EL (cell line): ENCODE measurements around the gene UGT2A1.

Experiments
- DNase-seq: peaks from one replicate; pipeline ENCODE4 v3.0.0-alpha.2; 2016

The UGT2A1 gene

GRCh38 chr4:69584135-69584534 is 68.9 kb downstream of the UGT2A1 start:
- no peak for DNase-seq

GRCh38 chr4:69583543-69583942 is 69.5 kb downstream of the UGT2A1 start:
- DNase-seq = no peak

GRCh38 chr4:69577245-69577644 is 75.8 kb downstream of the UGT2A1 start:
- no peak for DNase-seq

GRCh38 chr4:69576251-69576877 is 76.7 kb downstream of the UGT2A1 start:
- DNase-seq = no peak

GRCh38 chr4:69568787-69569186 is 84.3 kb downstream of the UGT2A1 start:
- no peak for DNase-seq

- DNase-seq = no peak
Observed at GRCh38 chr4:69563424-69563823, 89.6 kb downstream of the UGT2A1 start.

GRCh38 chr4:69549651-69550050 is 103.4 kb downstream of the UGT2A1 start:
- DNase-seq = no peak

- DNase-seq = no peak
Observed at GRCh38 chr4:69546134-69546765, 106.8 kb downstream of the UGT2A1 start.
